B cell (primary cell): ENCODE results near the gene EXOC4. TPM values are rescaled to one million over a fixed set of nuclear protein-coding genes. Genes with fewer than 3 reads are reported as not detected.

Experiments
- ATAC-seq: fragments of 200-7000 bp; cut with Tn5 transposase; one replicate; pipeline ENCODE4 v1.10.0; 2021; ENCODE audit warnings: low read depth, mild to moderate bottlenecking, moderate number of reproducible peaks, moderate library complexity
- CTCF ChIA-PET: fragments of 350-600 bp; sonication (Branson Sonifier 250); formaldehyde crosslinking; loops from one replicate; lab custom pipeline; 2021; ENCODE audit warnings: antibody characterized with exemption, inconsistent platforms; lab: Charles Lee
- POLR2A ChIA-PET: fragments of 350-600 bp; sonication (Branson Sonifier 250); formaldehyde crosslinking; loops from one replicate; lab custom pipeline; 2021; ENCODE audit warnings: antibody characterized with exemption; lab: Charles Lee
- DNase-seq: peaks from one replicate; pipeline ENCODE4 v3.0.0; 2013
- H2AFZ ChIP-seq: 2 replicates; pipeline ENCODE4 v1.6.1; 2012; ENCODE audit warnings: mild to moderate bottlenecking, low read depth, low read length; ENCODE audit not compliant: insufficient read depth, poor library complexity, severe bottlenecking
- H3K27ac ChIP-seq, 2 donors: 1 replicate in 1 of 2; 2 replicates in 1 of 2; pipeline ENCODE4 v1.5.1; 2012 to 2013; ENCODE audit warnings: low read length in 2 of 2, mild to moderate bottlenecking in 2 of 2, moderate library complexity in 1 of 2
- H3K27me3 ChIP-seq, 4 experiments: fragments of 200-600 bp in 1 of 4; sonication (generic) in 1 of 4; replicated peaks in 1 of 4; 1 replicate in 2 of 4; 2 replicates in 2 of 4; pipeline versions ENCODE4 v1.6.1 to v1.7.0; 2013 to 2016; ENCODE audit warnings: low read length in 3 of 4, mild to moderate bottlenecking in 2 of 4, mixed read lengths in 1 of 4, moderate library complexity in 1 of 4; ENCODE audit not compliant: insufficient read depth in 4 of 4, control insufficient read depth in 3 of 4; ENCODE audit errors: control extremely low read depth in 1 of 4
- H3K36me3 ChIP-seq, 2 experiments: replicated peaks in 1 of 2; 1 replicate in 1 of 2; 2 replicates in 1 of 2; pipeline versions ENCODE4 v1.6.1 to v1.7.1; 2013; ENCODE audit warnings: low read length in 1 of 2; ENCODE audit not compliant: insufficient read depth in 2 of 2, control insufficient read depth in 1 of 2; ENCODE audit errors: control extremely low read depth in 1 of 2, extremely low read depth in 1 of 2
- H3K4me1 ChIP-seq, 2 donors: fragments of 200-600 bp in 1 of 2; sonication (generic) in 1 of 2; 1 replicate in 1 of 2; 2 replicates in 1 of 2; pipeline versions ENCODE4 v1.5.1 to v1.6.1; 2013 to 2017; ENCODE audit warnings: low read length in 2 of 2; ENCODE audit not compliant: control insufficient read depth in 2 of 2, insufficient read depth in 2 of 2
- H3K4me2 ChIP-seq: replicated peaks from 2 replicates; pipeline ENCODE3; 2012; ENCODE audit warnings: mild to moderate bottlenecking, low read depth, low read length; ENCODE audit not compliant: poor library complexity, severe bottlenecking
- H3K4me3 ChIP-seq, 5 experiments: fragments of 200-600 bp in 1 of 5; sonication (generic) in 1 of 5; 1 replicate in 3 of 5; 2 replicates in 2 of 5; pipeline versions ENCODE4 v1.5.1 to v1.7.0; 2011 to 2016; ENCODE audit warnings: low read length in 4 of 5, mild to moderate bottlenecking in 4 of 5, low read depth in 2 of 5, control low read depth in 1 of 5, moderate library complexity in 1 of 5; ENCODE audit not compliant: insufficient read depth in 1 of 5; ENCODE audit errors: control extremely low read depth in 1 of 5, extremely low read depth in 1 of 5
- H3K79me2 ChIP-seq: fragments of 200-600 bp; sonication (generic); one replicate; pipeline ENCODE4 v1.6.0; 2016; ENCODE audit warnings: low read length; ENCODE audit not compliant: control insufficient read depth, insufficient read depth
- H3K9ac ChIP-seq: fragments of 200-600 bp; sonication (generic); 2 replicates; pipeline ENCODE4 v1.6.1; 2017; ENCODE audit warnings: mild to moderate bottlenecking, low read length, moderate library complexity
- H3K9me3 ChIP-seq, 3 donors: one replicate each; pipeline versions ENCODE4 v1.6.1 to v1.7.1; 2013; ENCODE audit warnings: low read length in 2 of 3; ENCODE audit not compliant: control insufficient read depth in 2 of 3, insufficient read depth in 1 of 3; ENCODE audit errors: control extremely low read depth in 1 of 3
- H4K20me1 ChIP-seq: 2 replicates; pipeline ENCODE4 v1.6.0; 2012; ENCODE audit warnings: mild to moderate bottlenecking, low read length; ENCODE audit not compliant: insufficient read depth, control insufficient read depth, poor library complexity, severe bottlenecking
- H3K27ac Mint-ChIP-seq: one replicate; pipeline ENCODE4 v1.8.0; 2021; ENCODE audit warnings: mixed read lengths
- H3K27me3 Mint-ChIP-seq: one replicate; pipeline ENCODE4 v1.8.0; 2021; ENCODE audit warnings: mixed read lengths
- H3K4me1 Mint-ChIP-seq: one replicate; pipeline ENCODE4 v1.8.0; 2021; ENCODE audit warnings: mixed read lengths
- H3K4me3 Mint-ChIP-seq: one replicate; pipeline ENCODE4 v1.8.0; 2021; ENCODE audit warnings: mixed read lengths
- H3K9me3 Mint-ChIP-seq: one replicate; pipeline ENCODE4 v1.8.0; 2022; ENCODE audit warnings: mixed read lengths; ENCODE audit not compliant: insufficient read depth
- EZH2 ChIP-seq: IDR thresholded peaks from 2 replicates; pipeline ENCODE4 v1.6.1; 2012; ENCODE audit warnings: borderline replicate concordance, low read depth, mild to moderate bottlenecking, moderate library complexity, low read length; ENCODE audit not compliant: insufficient read depth, poor library complexity, severe bottlenecking
- WGBS: methylation state at CpG from one replicate; pipeline ENCODE4 v1.1.5; 2013; ENCODE audit warnings: missing lambda C conversion rate; ENCODE audit not compliant: insufficient coverage; 5-methylcytosine and 5-hydroxymethylcytosine counted together
- intact Hi-C: fragments of 100-400 bp; cut with micrococcal nuclease; formaldehyde crosslinking; loops from one replicate; pipeline ENCODE4 v1.10.0; 2022
- polyA plus RNA-seq: library from polyadenylated mRNA; depleted of rRNA; stranded (reverse); fragments of >200 nt; gene quantifications from 2 replicates; pipeline ENCODE4 v1.2.3, GENCODE V29; 2012
- total RNA-seq, 2 donors: library from RNA; stranded (reverse); fragments of 120-200 nt in 1 of 2; gene quantifications; 1 replicate in 1 of 2; 2 replicates in 1 of 2; pipeline versions ENCODE4 v1.2.3 to v1.2.4, GENCODE V29; 2013 to 2022
- TF ChIP-seq, protein P1 (sequence below): fragments of 200-600 bp; IDR thresholded peaks from one replicate; pipeline ENCODE4 v1.8.0; 2022; ENCODE audit warnings: antibody characterized with exemption, mild to moderate bottlenecking

Gene EXOC4
- total and polyA plus RNA-seq, 2 donors (not counting 1 experiment from before 2014, with no cell fraction given): 16.7 to 135 TPM

DNA sequence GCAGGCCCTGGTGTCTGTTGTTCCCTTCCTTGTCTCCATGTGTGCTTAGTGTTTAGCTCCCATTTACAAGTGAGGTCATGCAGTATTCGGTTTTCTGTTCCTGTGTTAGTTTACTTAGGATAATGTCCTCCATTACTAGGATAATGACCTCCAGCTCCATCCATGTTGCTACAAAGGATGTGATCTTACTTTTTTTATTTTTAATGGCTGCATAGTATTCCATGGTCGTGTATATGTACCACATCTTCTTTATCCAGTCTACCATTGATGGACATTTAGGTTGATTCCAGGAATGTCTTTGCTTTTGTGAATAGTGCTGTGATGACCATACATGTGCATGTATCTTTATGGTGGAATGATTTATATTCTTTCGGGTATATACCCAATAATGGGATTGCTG, 333.4 kb downstream of the EXOC4 start:
- Mint-ChIP-seq H3K9me3 (peaks cover 3% of the 10 kb centered on the region), H3K4me1 (peaks cover 13% of the 10 kb centered on the region), H3K27me3 (no peaks in the 10 kb centered on the region), H3K4me3 (no peak overlapping the region), H3K27ac (no peak overlapping the region)
- intact Hi-C loops: no loop called here
- ChIA-PET CTCF (no interaction called here), POLR2A (no interaction called here)
- H3K4me3 ChIP-seq: no peak overlapping the region
- DNase-seq (no peak), ATAC-seq (no peak)
- H3K27ac ChIP-seq: no peak overlapping the region
- no peaks in the 10 kb centered on the region for H3K27me3 ChIP-seq
- H3K4me1 ChIP-seq: no peaks in the 10 kb centered on the region
- H3K4me2 ChIP-seq: no peak overlapping the region
- H3K79me2 ChIP-seq: no peaks in the 10 kb centered on the region
- no peaks in the 10 kb centered on the region for H3K36me3 ChIP-seq
- H3K9me3 ChIP-seq: peaks cover 0 to 6% (median 0%) of the 10 kb centered on the region in 3 donors
- WGBS: no CpG with 5 or more reads among the region's 3 CpGs
- TF ChIP-seq EZH2: no peak
- TF ChIP-seq, protein P1, sequence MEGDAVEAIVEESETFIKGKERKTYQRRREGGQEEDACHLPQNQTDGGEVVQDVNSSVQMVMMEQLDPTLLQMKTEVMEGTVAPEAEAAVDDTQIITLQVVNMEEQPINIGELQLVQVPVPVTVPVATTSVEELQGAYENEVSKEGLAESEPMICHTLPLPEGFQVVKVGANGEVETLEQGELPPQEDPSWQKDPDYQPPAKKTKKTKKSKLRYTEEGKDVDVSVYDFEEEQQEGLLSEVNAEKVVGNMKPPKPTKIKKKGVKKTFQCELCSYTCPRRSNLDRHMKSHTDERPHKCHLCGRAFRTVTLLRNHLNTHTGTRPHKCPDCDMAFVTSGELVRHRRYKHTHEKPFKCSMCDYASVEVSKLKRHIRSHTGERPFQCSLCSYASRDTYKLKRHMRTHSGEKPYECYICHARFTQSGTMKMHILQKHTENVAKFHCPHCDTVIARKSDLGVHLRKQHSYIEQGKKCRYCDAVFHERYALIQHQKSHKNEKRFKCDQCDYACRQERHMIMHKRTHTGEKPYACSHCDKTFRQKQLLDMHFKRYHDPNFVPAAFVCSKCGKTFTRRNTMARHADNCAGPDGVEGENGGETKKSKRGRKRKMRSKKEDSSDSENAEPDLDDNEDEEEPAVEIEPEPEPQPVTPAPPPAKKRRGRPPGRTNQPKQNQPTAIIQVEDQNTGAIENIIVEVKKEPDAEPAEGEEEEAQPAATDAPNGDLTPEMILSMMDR: no peak
- H2AFZ ChIP-seq: no peak overlapping the region
- H4K20me1 ChIP-seq: no peaks in the 10 kb centered on the region
- H3K9ac ChIP-seq: no peak overlapping the region

DNA sequence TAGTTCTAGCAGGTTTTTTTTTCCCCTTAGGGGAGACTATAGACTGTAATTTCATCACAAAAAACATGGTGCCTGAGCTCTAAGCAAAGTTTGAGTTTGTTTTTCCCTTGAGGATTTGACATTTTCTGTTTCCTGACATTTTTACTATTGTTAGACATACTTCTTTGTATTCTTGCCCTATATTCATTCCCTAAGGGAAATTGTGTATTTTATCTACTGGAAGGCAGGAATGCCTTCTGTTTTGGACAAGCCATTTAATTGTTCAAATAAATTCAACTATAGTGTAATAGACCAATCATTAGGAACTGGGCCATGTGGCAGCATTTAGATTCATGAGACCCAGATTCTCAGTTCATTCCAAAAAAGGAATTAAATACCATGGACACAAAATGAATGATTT, 335.0 kb downstream of the EXOC4 start:
- POLR2A ChIA-PET: no interaction called here
- no peaks in the 10 kb centered on the region for H3K27me3 Mint-ChIP-seq

More for the DNA sequence above, 335.0 kb downstream of the EXOC4 start:
- Histone ChIP-seq H3K4me3 (no peak overlapping the region), H3K9ac (no peak overlapping the region), H3K27ac (no peak overlapping the region), H3K27me3 (no peaks in the 10 kb centered on the region), H3K9me3 (peaks cover 0 to 6% (median 0%) of the 10 kb centered on the region in 3 donors), H3K79me2 (no peaks in the 10 kb centered on the region), H4K20me1 (no peaks in the 10 kb centered on the region), H3K4me2 (no peak overlapping the region), H3K4me1 (no peaks in the 10 kb centered on the region), H3K36me3 (no peaks in the 10 kb centered on the region), H2AFZ (no peak overlapping the region)
- H3K9me3 Mint-ChIP-seq: peaks cover 3% of the 10 kb centered on the region
- no peak for DNase-seq
- H3K4me1 Mint-ChIP-seq: peaks cover 13% of the 10 kb centered on the region
- TF ChIP-seq, protein P1: no peak
- no peak for TF ChIP-seq EZH2
- no peak overlapping the region for H3K27ac Mint-ChIP-seq
- H3K4me3 Mint-ChIP-seq: no peak overlapping the region
- CTCF ChIA-PET: no interaction called here
- intact Hi-C loops: no loop called here
- ATAC-seq: no peak
